Panc1 (cell line): ENCODE data around the gene UBE2J2.

Experiments
- POLR2AphosphoS5 ChIP-seq: IDR thresholded peaks from 2 replicates; pipeline ENCODE4 v1.6.1; 2012; ENCODE audit warnings: mild to moderate bottlenecking, low read depth, low read length, moderate library complexity
- SIN3A ChIP-seq: IDR thresholded peaks from 2 replicates; pipeline ENCODE4 v1.6.1; 2012; ENCODE audit warnings: low read depth, mild to moderate bottlenecking, low read length, moderate library complexity, borderline replicate concordance; ENCODE audit not compliant: insufficient read depth
- TF ChIP-seq, protein P1 (sequence below): fragments of 450-650 bp; IDR thresholded peaks from 2 replicates; pipeline ENCODE4 v1.5.1; 2017; ENCODE audit warnings: mild to moderate bottlenecking

GRCh38 chr1:1307261-1307922 lies 33.7 kb upstream of the UBE2J2 start:
- TF ChIP-seq, protein P1, sequence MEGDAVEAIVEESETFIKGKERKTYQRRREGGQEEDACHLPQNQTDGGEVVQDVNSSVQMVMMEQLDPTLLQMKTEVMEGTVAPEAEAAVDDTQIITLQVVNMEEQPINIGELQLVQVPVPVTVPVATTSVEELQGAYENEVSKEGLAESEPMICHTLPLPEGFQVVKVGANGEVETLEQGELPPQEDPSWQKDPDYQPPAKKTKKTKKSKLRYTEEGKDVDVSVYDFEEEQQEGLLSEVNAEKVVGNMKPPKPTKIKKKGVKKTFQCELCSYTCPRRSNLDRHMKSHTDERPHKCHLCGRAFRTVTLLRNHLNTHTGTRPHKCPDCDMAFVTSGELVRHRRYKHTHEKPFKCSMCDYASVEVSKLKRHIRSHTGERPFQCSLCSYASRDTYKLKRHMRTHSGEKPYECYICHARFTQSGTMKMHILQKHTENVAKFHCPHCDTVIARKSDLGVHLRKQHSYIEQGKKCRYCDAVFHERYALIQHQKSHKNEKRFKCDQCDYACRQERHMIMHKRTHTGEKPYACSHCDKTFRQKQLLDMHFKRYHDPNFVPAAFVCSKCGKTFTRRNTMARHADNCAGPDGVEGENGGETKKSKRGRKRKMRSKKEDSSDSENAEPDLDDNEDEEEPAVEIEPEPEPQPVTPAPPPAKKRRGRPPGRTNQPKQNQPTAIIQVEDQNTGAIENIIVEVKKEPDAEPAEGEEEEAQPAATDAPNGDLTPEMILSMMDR: no peak
- no peak for TF ChIP-seq POLR2AphosphoS5
- no peak for TF ChIP-seq SIN3A
